Suprapubic skin (tissue), 3 donors: Measurements from ENCODE around the gene ARID5A.

ENCODE experiments used
- EP300 ChIP-seq: sonication (generic); formaldehyde crosslinking; IDR thresholded peaks from one replicate; pipeline ENCODE4 v1.6.1; 2017; ENCODE audit warnings: antibody characterized with exemption
- TF ChIP-seq, protein P1 (sequence below), 2 donors: fragments of 200-600 bp in 1 of 2; fragments of 450-650 bp in 1 of 2; sonication (generic) in 1 of 2; IDR thresholded peaks; one replicate each; pipeline ENCODE4 v1.5.1; 2016 to 2019; ENCODE audit warnings: antibody characterized with exemption in 2 of 2, mild to moderate bottlenecking in 1 of 2, moderate library complexity in 1 of 2

DNA sequence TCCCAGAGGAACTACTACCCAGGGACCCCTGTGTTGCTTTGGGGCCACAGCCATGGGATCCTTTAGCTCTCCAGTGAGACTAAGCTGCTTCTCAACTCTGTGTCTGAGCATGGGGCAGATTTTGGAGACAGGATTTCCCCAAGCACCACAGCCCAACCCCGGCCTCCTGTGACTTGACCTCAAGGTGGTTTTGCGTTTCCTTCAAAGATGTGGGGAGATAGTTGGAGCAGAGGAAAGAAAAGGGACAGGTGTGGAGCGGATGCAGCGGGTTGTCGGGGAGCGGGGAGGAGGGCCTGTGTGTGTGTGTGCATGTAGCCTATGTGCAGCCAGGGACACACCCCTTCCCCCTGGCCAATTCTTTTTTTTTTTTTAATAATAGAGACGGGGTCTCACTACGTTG lies 10.2 kb downstream of the ARID5A start:
- TF ChIP-seq, protein P1, sequence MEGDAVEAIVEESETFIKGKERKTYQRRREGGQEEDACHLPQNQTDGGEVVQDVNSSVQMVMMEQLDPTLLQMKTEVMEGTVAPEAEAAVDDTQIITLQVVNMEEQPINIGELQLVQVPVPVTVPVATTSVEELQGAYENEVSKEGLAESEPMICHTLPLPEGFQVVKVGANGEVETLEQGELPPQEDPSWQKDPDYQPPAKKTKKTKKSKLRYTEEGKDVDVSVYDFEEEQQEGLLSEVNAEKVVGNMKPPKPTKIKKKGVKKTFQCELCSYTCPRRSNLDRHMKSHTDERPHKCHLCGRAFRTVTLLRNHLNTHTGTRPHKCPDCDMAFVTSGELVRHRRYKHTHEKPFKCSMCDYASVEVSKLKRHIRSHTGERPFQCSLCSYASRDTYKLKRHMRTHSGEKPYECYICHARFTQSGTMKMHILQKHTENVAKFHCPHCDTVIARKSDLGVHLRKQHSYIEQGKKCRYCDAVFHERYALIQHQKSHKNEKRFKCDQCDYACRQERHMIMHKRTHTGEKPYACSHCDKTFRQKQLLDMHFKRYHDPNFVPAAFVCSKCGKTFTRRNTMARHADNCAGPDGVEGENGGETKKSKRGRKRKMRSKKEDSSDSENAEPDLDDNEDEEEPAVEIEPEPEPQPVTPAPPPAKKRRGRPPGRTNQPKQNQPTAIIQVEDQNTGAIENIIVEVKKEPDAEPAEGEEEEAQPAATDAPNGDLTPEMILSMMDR (IDR thresholded peaks at IDR 0.05), result no peak
- TF ChIP-seq EP300, result no peak
